Suprapubic skin (tissue), 4 donors: ENCODE results near the gene FBXO17. TPM values are rescaled to one million over a fixed set of nuclear protein-coding genes. Genes with fewer than 3 reads are reported as not detected.
"Not testable (repeated sequence)": the region's sequence is repeated elsewhere in the genome, so short reads cannot be mapped to it uniquely, and the experiment has no call there.

ENCODE experiments used
- DNase-seq, 2 donors: peaks; one replicate each; pipeline ENCODE4 v3.0.0-alpha.2; 2019; ENCODE audit warnings: low spot score in 2 of 2
- H3K27ac ChIP-seq: fragments of 200-600 bp; sonication (generic); one replicate; pipeline ENCODE4 v1.5.1; 2019
- H3K27me3 ChIP-seq: fragments of 200-600 bp; sonication (generic); one replicate; pipeline ENCODE4 v1.5.1; 2019
- H3K36me3 ChIP-seq: fragments of 200-600 bp; sonication (generic); one replicate; pipeline ENCODE4 v1.5.1; 2019
- H3K4me1 ChIP-seq: fragments of 200-600 bp; sonication (generic); one replicate; pipeline ENCODE4 v1.5.1; 2019
- H3K4me3 ChIP-seq: fragments of 200-600 bp; sonication (generic); one replicate; pipeline ENCODE4 v1.5.1; 2019; ENCODE audit warnings: mild to moderate bottlenecking
- H3K9me3 ChIP-seq: fragments of 200-600 bp; sonication (generic); one replicate; pipeline ENCODE4 v1.5.1; 2019
- CTCF ChIP-seq, 2 donors: fragments of 200-600 bp in 1 of 2; fragments of 450-650 bp in 1 of 2; sonication (generic) in 1 of 2; IDR thresholded peaks; one replicate each; pipeline ENCODE4 v1.5.1; 2016 to 2019; ENCODE audit warnings: antibody characterized with exemption in 2 of 2, mild to moderate bottlenecking in 1 of 2, moderate library complexity in 1 of 2
- EP300 ChIP-seq: sonication (generic); formaldehyde crosslinking; IDR thresholded peaks from one replicate; pipeline ENCODE4 v1.6.1; 2017; ENCODE audit warnings: antibody characterized with exemption
- POLR2A ChIP-seq, 2 donors: fragments of 450-650 bp; IDR thresholded peaks; one replicate each; pipeline ENCODE4 v1.6.1; 2017; ENCODE audit warnings: antibody characterized with exemption in 2 of 2, mild to moderate bottlenecking in 2 of 2, moderate library complexity in 2 of 2
- POLR2AphosphoS5 ChIP-seq, 3 donors: sonication (generic); formaldehyde crosslinking; IDR thresholded peaks; one replicate each; pipeline ENCODE4 v1.6.1; 2017; ENCODE audit warnings: antibody characterized with exemption in 3 of 3
- WGBS: methylation state at CpG from one replicate; pipeline ENCODE4 v1.1.5; 2018; 5-methylcytosine and 5-hydroxymethylcytosine counted together
- total RNA-seq, 4 donors: library from RNA; depleted of rRNA; stranded (reverse); fragments of >200 nt; gene quantifications; one replicate each; pipeline ENCODE4 v1.1.0, GENCODE V29; 2016

Gene FBXO17
- total RNA-seq, 4 donors from 2014 or later, result 11.3 to 35.1 (median 20.4) TPM

- Histone ChIP-seq H3K4me3 (no peak overlapping the region), H3K4me1 (peaks cover 23% of the 10 kb centered on the region), H3K36me3 (no peaks in the 10 kb centered on the region), H3K27ac (no peak overlapping the region), H3K9me3 (no peaks in the 10 kb centered on the region), H3K27me3 (peaks cover 8% of the 10 kb centered on the region)
- TF ChIP-seq POLR2AphosphoS5 (IDR thresholded peaks at IDR 0.05) (no peak), EP300 (no peak), CTCF (IDR thresholded peaks at IDR 0.05) (no peak), POLR2A (IDR thresholded peaks at IDR 0.05) (no peak)
- DNase-seq, result no peak
- 74% methylated on average over 12 of the region's 12 CpGs for WGBS
These were observed 4.6 kb downstream of the FBXO17 start for GRCh38 chr19:38970664-38971532.

DNA sequence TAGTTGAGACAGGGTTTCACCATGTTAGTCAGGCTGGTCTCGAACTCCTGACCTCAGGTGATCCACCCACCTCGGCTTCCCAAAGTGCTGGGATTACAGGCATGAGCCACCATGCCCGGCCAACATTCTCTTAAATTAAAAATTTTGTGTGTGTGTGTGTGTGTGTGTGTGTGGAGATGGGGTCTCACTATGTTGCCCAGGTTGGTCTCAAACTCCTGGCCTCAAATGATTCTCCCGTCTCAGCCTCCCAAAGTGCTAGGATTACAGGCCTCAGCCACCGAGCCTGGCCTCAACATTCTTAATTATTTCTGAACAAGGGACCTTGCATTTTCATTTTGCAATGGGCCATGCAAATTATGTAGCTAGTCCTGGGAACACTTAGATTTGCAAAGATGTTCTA, 9.4 kb downstream of the FBXO17 start:
- H3K27me3 ChIP-seq, H3K27ac ChIP-seq, H3K4me3 ChIP-seq, H3K36me3 ChIP-seq, H3K9me3 ChIP-seq, DNase-seq: not testable (repeated sequence)
- WGBS, result 98% methylated on average over 5 of the region's 5 CpGs
- H3K4me1 ChIP-seq, result peaks cover 11% of the 10 kb centered on the region

DNA sequence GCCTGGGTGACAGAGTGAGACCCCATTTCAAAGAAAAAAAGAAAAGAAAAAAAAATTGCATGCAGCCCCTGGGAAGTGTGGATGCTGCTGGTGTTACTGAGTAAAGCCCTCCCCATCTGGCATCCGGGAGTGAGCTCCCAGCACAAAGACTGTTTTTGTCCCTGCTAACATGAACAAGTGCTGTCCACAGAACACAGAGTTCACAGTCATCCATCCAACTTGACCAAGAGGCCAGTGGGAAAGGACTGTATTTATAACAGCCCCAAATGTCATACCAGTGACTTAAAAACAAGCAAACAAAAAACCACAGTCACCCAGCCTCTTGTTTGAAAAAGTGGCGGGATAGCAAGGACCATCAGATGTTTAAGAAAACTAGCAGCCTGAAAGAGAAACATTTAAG, 10.8 kb downstream of the FBXO17 start:
- Histone ChIP-seq H3K27me3 (no peaks in the 10 kb centered on the region), H3K9me3 (no peaks in the 10 kb centered on the region), H3K36me3 (no peaks in the 10 kb centered on the region), H3K4me1 (peaks cover 11% of the 10 kb centered on the region), H3K27ac (no peak overlapping the region), H3K4me3 (no peak overlapping the region)
- WGBS, result 90% methylated on average over 2 of the region's 2 CpGs
- DNase-seq, result no peak
- TF ChIP-seq CTCF (IDR thresholded peaks at IDR 0.05), result no peak
- TF ChIP-seq POLR2A (IDR thresholded peaks at IDR 0.05), result no peak
- TF ChIP-seq EP300, result no peak
- no peak for TF ChIP-seq POLR2AphosphoS5 (IDR thresholded peaks at IDR 0.05)

GRCh38 chr19:38959618-38960017, 15.9 kb downstream of the FBXO17 start:
- no peak for TF ChIP-seq POLR2AphosphoS5 (IDR thresholded peaks at IDR 0.05)
- TF ChIP-seq EP300, result no peak
- no peak for TF ChIP-seq CTCF (IDR thresholded peaks at IDR 0.05)
- no peak for TF ChIP-seq POLR2A (IDR thresholded peaks at IDR 0.05)
- no peaks in the 10 kb centered on the region for H3K9me3 ChIP-seq
- peaks cover 11% of the 10 kb centered on the region for H3K4me1 ChIP-seq
- peaks cover 5% of the 10 kb centered on the region for H3K36me3 ChIP-seq
- no peak for DNase-seq
- no peak overlapping the region for H3K4me3 ChIP-seq
- H3K27me3 ChIP-seq, result no peaks in the 10 kb centered on the region
- WGBS, result 86% methylated on average over 5 of the region's 5 CpGs
- H3K27ac ChIP-seq, result no peak overlapping the region

DNA sequence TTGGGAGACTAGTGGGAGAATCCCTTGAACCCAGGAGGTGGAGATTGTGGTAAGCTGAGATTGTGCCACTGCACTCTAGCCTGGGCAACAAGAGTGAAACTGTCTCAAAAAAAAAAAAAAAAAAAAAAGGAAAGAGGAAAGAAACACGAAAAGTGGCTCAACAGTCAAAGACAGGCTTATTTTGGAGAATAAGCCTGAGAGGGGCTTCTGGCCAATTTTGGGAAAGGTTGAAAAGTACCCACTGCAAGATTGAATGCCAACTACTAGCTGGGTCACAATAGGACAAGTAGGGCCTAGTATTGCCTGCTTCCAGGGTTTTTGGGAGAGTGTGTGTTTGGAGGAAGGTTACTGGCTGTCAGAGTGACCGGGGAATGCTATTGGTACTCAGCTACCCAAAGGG, 17.2 kb downstream of the FBXO17 start:
- Histone ChIP-seq H3K27me3 (no peaks in the 10 kb centered on the region), H3K4me3 (no peak overlapping the region), H3K36me3 (peaks cover 5% of the 10 kb centered on the region), H3K9me3 (no peaks in the 10 kb centered on the region), H3K27ac (no peak overlapping the region), H3K4me1 (peaks cover 11% of the 10 kb centered on the region)
- WGBS, result 97% methylated on average over 2 of the region's 2 CpGs
- no peak for TF ChIP-seq EP300
- no peak for TF ChIP-seq POLR2AphosphoS5 (IDR thresholded peaks at IDR 0.05)
- TF ChIP-seq POLR2A (IDR thresholded peaks at IDR 0.05), result no peak
- no peak for TF ChIP-seq CTCF (IDR thresholded peaks at IDR 0.05)
- no peak for DNase-seq
